B cell (primary cell): ENCODE measurements around the gene ONECUT1. TPM values are rescaled to one million over a fixed set of nuclear protein-coding genes. Genes with fewer than 3 reads are reported as not detected.

Experiments used
- ATAC-seq: fragments of 200-7000 bp; cut with Tn5 transposase; one replicate; pipeline ENCODE4 v1.10.0; 2021; ENCODE audit warnings: low read depth, mild to moderate bottlenecking, moderate number of reproducible peaks, moderate library complexity
- CTCF ChIA-PET: fragments of 350-600 bp; sonication (Branson Sonifier 250); formaldehyde crosslinking; loops from one replicate; lab custom pipeline; 2021; ENCODE audit warnings: antibody characterized with exemption, inconsistent platforms; lab: Charles Lee
- POLR2A ChIA-PET: fragments of 350-600 bp; sonication (Branson Sonifier 250); formaldehyde crosslinking; loops from one replicate; lab custom pipeline; 2021; ENCODE audit warnings: antibody characterized with exemption; lab: Charles Lee
- DNase-seq: peaks from one replicate; pipeline ENCODE4 v3.0.0; 2013
- H2AFZ ChIP-seq: 2 replicates; pipeline ENCODE4 v1.6.1; 2012; ENCODE audit warnings: mild to moderate bottlenecking, low read depth, low read length; ENCODE audit not compliant: insufficient read depth, poor library complexity, severe bottlenecking
- H3K27ac ChIP-seq, 2 donors: 1 replicate in 1 of 2; 2 replicates in 1 of 2; pipeline ENCODE4 v1.5.1; 2012 to 2013; ENCODE audit warnings: low read length in 2 of 2, mild to moderate bottlenecking in 2 of 2, moderate library complexity in 1 of 2
- H3K27me3 ChIP-seq, 4 experiments: fragments of 200-600 bp in 1 of 4; sonication (generic) in 1 of 4; replicated peaks in 1 of 4; 1 replicate in 2 of 4; 2 replicates in 2 of 4; pipeline versions ENCODE4 v1.6.1 to v1.7.0; 2013 to 2016; ENCODE audit warnings: low read length in 3 of 4, mild to moderate bottlenecking in 2 of 4, mixed read lengths in 1 of 4, moderate library complexity in 1 of 4; ENCODE audit not compliant: insufficient read depth in 4 of 4, control insufficient read depth in 3 of 4; ENCODE audit errors: control extremely low read depth in 1 of 4
- H3K36me3 ChIP-seq, 2 experiments: replicated peaks in 1 of 2; 1 replicate in 1 of 2; 2 replicates in 1 of 2; pipeline versions ENCODE4 v1.6.1 to v1.7.1; 2013; ENCODE audit warnings: low read length in 1 of 2; ENCODE audit not compliant: insufficient read depth in 2 of 2, control insufficient read depth in 1 of 2; ENCODE audit errors: control extremely low read depth in 1 of 2, extremely low read depth in 1 of 2
- H3K4me1 ChIP-seq, 2 donors: fragments of 200-600 bp in 1 of 2; sonication (generic) in 1 of 2; 1 replicate in 1 of 2; 2 replicates in 1 of 2; pipeline versions ENCODE4 v1.5.1 to v1.6.1; 2013 to 2017; ENCODE audit warnings: low read length in 2 of 2; ENCODE audit not compliant: control insufficient read depth in 2 of 2, insufficient read depth in 2 of 2
- H3K4me2 ChIP-seq: replicated peaks from 2 replicates; pipeline ENCODE3; 2012; ENCODE audit warnings: mild to moderate bottlenecking, low read depth, low read length; ENCODE audit not compliant: poor library complexity, severe bottlenecking
- H3K4me3 ChIP-seq, 5 experiments: fragments of 200-600 bp in 1 of 5; sonication (generic) in 1 of 5; 1 replicate in 3 of 5; 2 replicates in 2 of 5; pipeline versions ENCODE4 v1.5.1 to v1.7.0; 2011 to 2016; ENCODE audit warnings: low read length in 4 of 5, mild to moderate bottlenecking in 4 of 5, low read depth in 2 of 5, control low read depth in 1 of 5, moderate library complexity in 1 of 5; ENCODE audit not compliant: insufficient read depth in 1 of 5; ENCODE audit errors: control extremely low read depth in 1 of 5, extremely low read depth in 1 of 5
- H3K79me2 ChIP-seq: fragments of 200-600 bp; sonication (generic); one replicate; pipeline ENCODE4 v1.6.0; 2016; ENCODE audit warnings: low read length; ENCODE audit not compliant: control insufficient read depth, insufficient read depth
- H3K9ac ChIP-seq: fragments of 200-600 bp; sonication (generic); 2 replicates; pipeline ENCODE4 v1.6.1; 2017; ENCODE audit warnings: mild to moderate bottlenecking, low read length, moderate library complexity
- H3K9me3 ChIP-seq, 3 donors: one replicate each; pipeline versions ENCODE4 v1.6.1 to v1.7.1; 2013; ENCODE audit warnings: low read length in 2 of 3; ENCODE audit not compliant: control insufficient read depth in 2 of 3, insufficient read depth in 1 of 3; ENCODE audit errors: control extremely low read depth in 1 of 3
- H4K20me1 ChIP-seq: 2 replicates; pipeline ENCODE4 v1.6.0; 2012; ENCODE audit warnings: mild to moderate bottlenecking, low read length; ENCODE audit not compliant: insufficient read depth, control insufficient read depth, poor library complexity, severe bottlenecking
- H3K27ac Mint-ChIP-seq: one replicate; pipeline ENCODE4 v1.8.0; 2021; ENCODE audit warnings: mixed read lengths
- H3K27me3 Mint-ChIP-seq: one replicate; pipeline ENCODE4 v1.8.0; 2021; ENCODE audit warnings: mixed read lengths
- H3K4me1 Mint-ChIP-seq: one replicate; pipeline ENCODE4 v1.8.0; 2021; ENCODE audit warnings: mixed read lengths
- H3K4me3 Mint-ChIP-seq: one replicate; pipeline ENCODE4 v1.8.0; 2021; ENCODE audit warnings: mixed read lengths
- H3K9me3 Mint-ChIP-seq: one replicate; pipeline ENCODE4 v1.8.0; 2022; ENCODE audit warnings: mixed read lengths; ENCODE audit not compliant: insufficient read depth
- CTCF ChIP-seq: fragments of 200-600 bp; IDR thresholded peaks from one replicate; pipeline ENCODE4 v1.8.0; 2022; ENCODE audit warnings: antibody characterized with exemption, mild to moderate bottlenecking
- EZH2 ChIP-seq: IDR thresholded peaks from 2 replicates; pipeline ENCODE4 v1.6.1; 2012; ENCODE audit warnings: borderline replicate concordance, low read depth, mild to moderate bottlenecking, moderate library complexity, low read length; ENCODE audit not compliant: insufficient read depth, poor library complexity, severe bottlenecking
- WGBS: methylation state at CpG from one replicate; pipeline ENCODE4 v1.1.5; 2013; ENCODE audit warnings: missing lambda C conversion rate; ENCODE audit not compliant: insufficient coverage; 5-methylcytosine and 5-hydroxymethylcytosine counted together
- intact Hi-C: fragments of 100-400 bp; cut with micrococcal nuclease; formaldehyde crosslinking; loops from one replicate; pipeline ENCODE4 v1.10.0; 2022
- polyA plus RNA-seq: library from polyadenylated mRNA; depleted of rRNA; stranded (reverse); fragments of >200 nt; gene quantifications from 2 replicates; pipeline ENCODE4 v1.2.3, GENCODE V29; 2012
- total RNA-seq, 2 donors: library from RNA; stranded (reverse); fragments of 120-200 nt in 1 of 2; gene quantifications; 1 replicate in 1 of 2; 2 replicates in 1 of 2; pipeline versions ENCODE4 v1.2.3 to v1.2.4, GENCODE V29; 2013 to 2022

ONECUT1 gene
- total and polyA plus RNA-seq, 2 donors (not counting 1 experiment from before 2014, with no cell fraction given) = not detected

- Histone ChIP-seq H3K9ac (no peak overlapping the region), H3K79me2 (no peaks in the 10 kb centered on the region), H4K20me1 (no peaks in the 10 kb centered on the region), H2AFZ (no peak overlapping the region), H3K4me3 (no peak overlapping the region), H3K36me3 (no peaks in the 10 kb centered on the region), H3K27ac (no peak overlapping the region), H3K4me2 (no peak overlapping the region), H3K4me1 (no peaks in the 10 kb centered on the region), H3K27me3 (peaks cover 0 to 8% (median 2%) of the 10 kb centered on the region in 4 experiments), H3K9me3 (no peaks in the 10 kb centered on the region)
- H3K4me3 Mint-ChIP-seq = no peak overlapping the region
- H3K9me3 Mint-ChIP-seq = no peaks in the 10 kb centered on the region
- TF ChIP-seq EZH2 = no peak
- TF ChIP-seq CTCF = no peak
- H3K27ac Mint-ChIP-seq = no peak overlapping the region
- intact Hi-C loops = no loop called here
- H3K4me1 Mint-ChIP-seq = no peaks in the 10 kb centered on the region
- H3K27me3 Mint-ChIP-seq = peaks cover 35% of the 10 kb centered on the region
- POLR2A ChIA-PET = no interaction called here
- CTCF ChIA-PET = no interaction called here
- 96% methylated on average over 4 of the region's 6 CpGs for WGBS
- no peak for DNase-seq
- ATAC-seq = no peak
These were observed 32.6 kb downstream of the ONECUT1 start for GRCh38 chr15:52757496-52757895.

- WGBS = no CpG with 5 or more reads among the region's 2 CpGs
- H3K4me3 Mint-ChIP-seq = no peak overlapping the region
- H3K4me2 ChIP-seq = no peak overlapping the region
These were observed 38.6 kb downstream of the ONECUT1 start for GRCh38 chr15:52751522-52751921.

More at GRCh38 chr15:52751522-52751921, 38.6 kb downstream of the ONECUT1 start:
- no peaks in the 10 kb centered on the region for H3K9me3 ChIP-seq
- ATAC-seq (no peak), DNase-seq (no peak)
- H3K36me3 ChIP-seq = no peaks in the 10 kb centered on the region
- no peak overlapping the region for H3K27ac ChIP-seq
- peaks cover 8% of the 10 kb centered on the region for H3K4me1 Mint-ChIP-seq
- ChIA-PET POLR2A (no interaction called here), CTCF (interaction anchor here (0.8 kb wide), 1 partner anchor 17 kb away, joined by 3 read pairs; no protein-coding TSS in a partner anchor)
- intact Hi-C loops = no loop called here
- no peak overlapping the region for H3K27ac Mint-ChIP-seq
- H3K4me3 ChIP-seq = no peak overlapping the region
- no peaks in the 10 kb centered on the region for H3K79me2 ChIP-seq
- no peak overlapping the region for H3K9ac ChIP-seq
- peaks cover 0 to 8% of the 10 kb centered on the region in 2 donors for H3K4me1 ChIP-seq
- H4K20me1 ChIP-seq = no peaks in the 10 kb centered on the region
- peaks cover 0 to 13% (median 6%) of the 10 kb centered on the region in 4 experiments for H3K27me3 ChIP-seq
- no peak overlapping the region for H2AFZ ChIP-seq
- peaks cover 18% of the 10 kb centered on the region for H3K27me3 Mint-ChIP-seq
- no peaks in the 10 kb centered on the region for H3K9me3 Mint-ChIP-seq
- no peak for TF ChIP-seq CTCF
- no peak for TF ChIP-seq EZH2
